GM12865 (cell line): ENCODE measurements around the gene DEF6.

Experiments used
- DNase-seq: peaks from one replicate; pipeline ENCODE4 v3.0.0; 2010; ENCODE audit warnings: low read depth
- H3K4me3 ChIP-seq: 2 replicates; pipeline ENCODE4 v1.5.1; 2011; ENCODE audit warnings: mild to moderate bottlenecking, low read depth, low read length, control low read depth
- CTCF ChIP-seq: IDR thresholded peaks from 2 replicates; pipeline ENCODE4 v1.5.1; 2011; ENCODE audit warnings: low read length, control low read depth, low read depth, inconsistent platforms; ENCODE audit not compliant: insufficient read depth; ENCODE audit errors: missing control alignments

The DEF6 gene

GRCh38 chr6:35354361-35355135 is 56.9 kb downstream of the DEF6 start:
- H3K4me3 ChIP-seq, result no peak overlapping the region
- no peak for DNase-seq
- TF ChIP-seq CTCF, result no peak

GRCh38 chr6:35356391-35356790 is 58.8 kb downstream of the DEF6 start:
- no peak for TF ChIP-seq CTCF
- DNase-seq, result no peak
- no peak overlapping the region for H3K4me3 ChIP-seq

- DNase-seq, result no peak
- TF ChIP-seq CTCF, result no peak
- H3K4me3 ChIP-seq, result no peak overlapping the region
Measured at GRCh38 chr6:35357677-35358076, 60.1 kb downstream of the DEF6 start.

- no peak for TF ChIP-seq CTCF
- no peak overlapping the region for H3K4me3 ChIP-seq
- no peak for DNase-seq
Measured at GRCh38 chr6:35358086-35358485, 60.5 kb downstream of the DEF6 start.

- TF ChIP-seq CTCF, result no peak
- no peak for DNase-seq
Measured at GRCh38 chr6:35359346-35359743, 61.7 kb downstream of the DEF6 start.

GRCh38 chr6:35359744-35360348 is 62.2 kb downstream of the DEF6 start:
- no peak for DNase-seq
- no peak overlapping the region for H3K4me3 ChIP-seq
- TF ChIP-seq CTCF, result no peak

More at GRCh38 chr6:35359346-35359743, 61.7 kb downstream of the DEF6 start:
- no peak overlapping the region for H3K4me3 ChIP-seq
